HCT116 (cell line): Measurements from ENCODE around the gene SAMHD1. TPM values are rescaled to one million over a fixed set of nuclear protein-coding genes. Genes with fewer than 3 reads are reported as not detected.
A peak's percentile ranks its signal among the peaks of the same experiment; 100 is the strongest.

Source experiments
- ATAC-seq: fragments of 200-7000 bp; cut with Tn5 transposase; 2 replicates; pipeline ENCODE4 v1.9.1; 2020; ENCODE audit warnings: mild to moderate bottlenecking, moderate library complexity
- BruUV-seq: library from RNA; stranded (reverse); fragments of 400-500 nt; replicated peaks from 2 replicates; lab custom pipeline; 2021; lab: Mats Ljungman, UMichigan
- CTCF ChIA-PET: fragments of 300-600 bp; sonication (Branson Sonifier 250); formaldehyde crosslinking; loops from one replicate; lab custom pipeline; 2021; ENCODE audit warnings: antibody characterized with exemption; lab: Charles Lee
- POLR2A ChIA-PET: fragments of 300-600, 350-600 bp; sonication (Branson Sonifier 250); formaldehyde crosslinking; loops from one replicate; lab custom pipeline; 2021; ENCODE audit warnings: antibody characterized with exemption; lab: Charles Lee
- RAD21 ChIA-PET, 2 experiments: fragments of 300-600 bp; sonication (Branson Sonifier 250); formaldehyde crosslinking; loops; one replicate each; lab custom pipeline; 2023; ENCODE audit warnings: low total read pairs in 2 of 2; ENCODE audit not compliant: uncharacterized antibody in 2 of 2, unreplicated experiment in 2 of 2, low non-redundant PET in 1 of 2; lab: Charles Lee
- DNase-seq: peaks from one replicate; pipeline ENCODE4 v3.0.0-alpha.2; 2010; ENCODE audit warnings: low read depth, low spot score
- H2AFZ ChIP-seq: fragments of 200-600 bp; shearing (Covaris generic), sonication (generic); 2 replicates; pipeline ENCODE4 v1.6.1; 2017; ENCODE audit warnings: low read depth, mixed run types, mixed read lengths, antibody characterized with exemption, low read length; ENCODE audit not compliant: poor library complexity, severe bottlenecking
- H3K27ac ChIP-seq: 2 replicates; pipeline ENCODE4 v1.5.1; 2012; ENCODE audit warnings: low read depth, low read length
- H3K27me3 ChIP-seq: fragments of 200-600 bp; sonication (generic); 2 replicates; pipeline ENCODE4 v1.6.1; 2016; ENCODE audit warnings: mixed run types, low read length, mixed read lengths; ENCODE audit not compliant: insufficient read depth
- H3K36me3 ChIP-seq, 2 experiments: fragments of 200-500 bp in 1 of 2; fragments of 200-600 bp in 1 of 2; sonication (Bioruptor generic) in 1 of 2; sonication (generic) in 1 of 2; 2 replicates each; pipeline versions ENCODE4 v1.5.1 to v1.6.1; 2014 to 2016; ENCODE audit warnings: low read length in 2 of 2, inconsistent platforms in 1 of 2, mixed read lengths in 1 of 2, mixed run types in 1 of 2; ENCODE audit not compliant: insufficient read depth in 2 of 2, control insufficient read depth in 1 of 2
- H3K4me1 ChIP-seq, 2 experiments: fragments of 200-600 bp in 1 of 2; sonication (generic) in 1 of 2; 2 replicates each; pipeline versions ENCODE4 v1.5.1 to v1.6.1; 2012 to 2017; ENCODE audit warnings: low read length in 2 of 2, inconsistent platforms in 1 of 2, mild to moderate bottlenecking in 1 of 2, mixed read lengths in 1 of 2, mixed run types in 1 of 2, moderate library complexity in 1 of 2; ENCODE audit not compliant: insufficient read depth in 2 of 2, control insufficient read depth in 1 of 2
- H3K4me2 ChIP-seq: fragments of 200-600 bp; sonication (generic); 2 replicates; pipeline ENCODE4 v1.6.1; 2017; ENCODE audit warnings: mixed run types, low read length, mixed read lengths
- H3K4me3 ChIP-seq, 2 experiments: fragments of 200-600 bp in 1 of 2; sonication (generic) in 1 of 2; replicated peaks in 1 of 2; 2 replicates each; pipeline ENCODE4 v1.5.1; 2011 to 2016; ENCODE audit warnings: low read length in 2 of 2, control low read depth in 1 of 2, low read depth in 1 of 2, mild to moderate bottlenecking in 1 of 2, mixed read lengths in 1 of 2, mixed run types in 1 of 2
- H3K79me2 ChIP-seq: fragments of 200-600 bp; sonication (generic); 2 replicates; pipeline ENCODE4 v1.6.1; 2017; ENCODE audit warnings: mild to moderate bottlenecking, mixed run types, low read length, moderate library complexity, mixed read lengths; ENCODE audit not compliant: insufficient read depth
- H3K9ac ChIP-seq: fragments of 200-600 bp; sonication (generic); 2 replicates; pipeline ENCODE4 v1.6.1; 2016; ENCODE audit warnings: low read length, mixed read lengths
- H3K9me2 ChIP-seq: fragments of 200-600 bp; sonication (generic), shearing (Covaris generic); 2 replicates; pipeline ENCODE4 v1.6.1; 2017; ENCODE audit warnings: mixed run types, mild to moderate bottlenecking, moderate library complexity; ENCODE audit not compliant: insufficient read depth
- H3K9me3 ChIP-seq, 2 experiments: fragments of 200-500 bp in 1 of 2; fragments of 200-600 bp in 1 of 2; sonication (Bioruptor generic) in 1 of 2; sonication (generic) in 1 of 2; 2 replicates each; pipeline ENCODE4 v1.6.1; 2014 to 2017; ENCODE audit warnings: low read length in 2 of 2, mixed read lengths in 2 of 2, inconsistent platforms in 1 of 2, low read depth in 1 of 2, mild to moderate bottlenecking in 1 of 2, mixed run types in 1 of 2, moderate library complexity in 1 of 2; ENCODE audit not compliant: control insufficient read depth in 1 of 2, insufficient read depth in 1 of 2
- H4K20me1 ChIP-seq: fragments of 200-600 bp; sonication (generic), shearing (Covaris generic); 2 replicates; pipeline ENCODE4 v1.6.1; 2017; ENCODE audit warnings: mixed run types, mild to moderate bottlenecking, moderate library complexity; ENCODE audit not compliant: insufficient read depth
- FOSL1 ChIP-seq: IDR thresholded peaks from 2 replicates; pipeline ENCODE4 v1.6.1; 2012; ENCODE audit warnings: low read depth
- POLR2A ChIP-seq: IDR thresholded peaks from 2 replicates; pipeline ENCODE4 v1.7.0; 2011; ENCODE audit warnings: borderline replicate concordance; ENCODE audit not compliant: insufficient read depth, insufficient read length; ENCODE audit errors: extremely low read depth
- POLR2AphosphoS5 ChIP-seq: IDR thresholded peaks from 2 replicates; pipeline ENCODE4 v1.6.1; 2011; ENCODE audit warnings: mild to moderate bottlenecking, low read depth, low read length, moderate library complexity
- RAD21 ChIP-seq: IDR thresholded peaks from 2 replicates; pipeline ENCODE4 v1.6.1; 2012; ENCODE audit warnings: low read depth, mild to moderate bottlenecking
- SIN3A ChIP-seq: IDR thresholded peaks from 2 replicates; pipeline ENCODE4 v1.6.1; 2012; ENCODE audit warnings: low read depth
- SP1 ChIP-seq: IDR thresholded peaks from 2 replicates; pipeline ENCODE4 v1.6.1; 2012; ENCODE audit warnings: low read depth
- SRF ChIP-seq: IDR thresholded peaks from 2 replicates; pipeline ENCODE4 v1.6.1; 2012; ENCODE audit warnings: low read depth
- TCF7L2 ChIP-seq: IDR thresholded peaks from 2 replicates; pipeline ENCODE4 v1.7.0; 2011; ENCODE audit warnings: borderline replicate concordance, inconsistent platforms; ENCODE audit not compliant: insufficient read depth, insufficient read length; ENCODE audit errors: extremely low read depth
- intact Hi-C: fragments of 100-400 bp; cut with micrococcal nuclease; formaldehyde crosslinking; loops from 2 replicates; pipeline ENCODE4 v1.10.0; 2022
- total RNA-seq: library from RNA; stranded (reverse); gene quantifications from one replicate; pipeline ENCODE4 v1.2.1, GENCODE V29; 2021; ENCODE audit not compliant: unreplicated experiment
- TF ChIP-seq, protein P1 (sequence below): IDR thresholded peaks from 2 replicates; pipeline ENCODE4 v1.6.1; 2012; ENCODE audit warnings: low read depth
- TF ChIP-seq, protein P2 (sequence below): IDR thresholded peaks from 2 replicates; pipeline ENCODE4 v1.6.1; 2012

Gene SAMHD1
- total RNA-seq, 1 experiment from 2014 or later: 21.4 TPM

DNA sequence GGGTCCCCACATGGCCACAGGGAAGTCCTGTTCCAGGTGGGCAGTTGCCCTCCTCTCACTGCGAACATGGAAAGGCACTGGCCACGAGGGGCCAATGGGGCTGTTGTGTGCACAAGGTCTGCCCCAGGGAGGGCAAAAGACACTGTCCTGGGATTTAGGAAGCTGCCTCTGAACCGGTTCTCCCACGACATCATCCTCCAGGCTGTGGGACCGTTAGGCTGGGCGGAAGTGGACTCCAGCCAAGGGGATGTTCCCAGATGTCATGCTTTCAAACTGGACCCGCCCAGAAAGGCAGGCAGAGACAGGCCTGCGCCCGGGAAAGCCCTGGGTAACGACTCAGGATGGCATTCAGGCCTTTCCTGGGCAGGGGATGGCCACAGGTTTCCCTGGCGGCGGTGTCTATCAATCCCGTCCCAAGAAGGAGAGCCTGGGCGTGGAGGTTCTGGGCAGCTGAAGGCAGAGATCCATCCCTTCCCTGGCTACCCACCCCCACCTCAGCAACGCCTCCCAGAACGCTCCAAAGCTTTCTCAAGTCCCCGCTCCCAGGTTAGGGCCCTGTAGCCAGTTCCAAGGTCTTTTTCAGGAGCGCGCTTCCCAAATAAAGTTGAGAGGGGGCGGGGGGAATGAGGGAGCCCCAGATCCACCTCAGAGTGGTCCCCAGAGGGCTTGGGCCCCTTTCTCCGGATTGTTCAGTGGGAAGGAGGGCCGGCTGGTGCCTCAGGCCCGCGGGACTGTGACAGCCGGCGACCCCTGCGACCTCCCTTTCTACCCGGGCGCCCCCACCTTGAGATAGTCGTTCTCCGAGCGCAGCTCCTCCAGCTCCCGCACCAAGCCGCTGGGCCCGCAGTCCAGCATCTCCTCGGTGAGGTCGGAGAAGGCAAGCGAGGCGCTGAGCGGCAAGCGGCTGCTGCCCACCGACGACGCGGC, 89.4 kb downstream of the SAMHD1 start:
- peak; percentile 42 for DNase-seq
- POLR2A ChIA-PET: interaction anchor here (1.4 kb wide), 1 partner anchor 26 kb away, joined by 5 read pairs; no protein-coding TSS in a partner anchor
- H3K4me2 ChIP-seq: peak overlapping the region; percentile 91
- H2AFZ ChIP-seq: no peak overlapping the region
- TF ChIP-seq RAD21 (no peak), TCF7L2 (peak; percentile 23), SP1 (no peak), POLR2AphosphoS5 (peak; percentile 44; the same call in 1 of the 2 replicates), FOSL1 (no peak), POLR2A (peak; percentile 67), SIN3A (peak; percentile 83), SRF (no peak)
- TF ChIP-seq, protein P1, sequence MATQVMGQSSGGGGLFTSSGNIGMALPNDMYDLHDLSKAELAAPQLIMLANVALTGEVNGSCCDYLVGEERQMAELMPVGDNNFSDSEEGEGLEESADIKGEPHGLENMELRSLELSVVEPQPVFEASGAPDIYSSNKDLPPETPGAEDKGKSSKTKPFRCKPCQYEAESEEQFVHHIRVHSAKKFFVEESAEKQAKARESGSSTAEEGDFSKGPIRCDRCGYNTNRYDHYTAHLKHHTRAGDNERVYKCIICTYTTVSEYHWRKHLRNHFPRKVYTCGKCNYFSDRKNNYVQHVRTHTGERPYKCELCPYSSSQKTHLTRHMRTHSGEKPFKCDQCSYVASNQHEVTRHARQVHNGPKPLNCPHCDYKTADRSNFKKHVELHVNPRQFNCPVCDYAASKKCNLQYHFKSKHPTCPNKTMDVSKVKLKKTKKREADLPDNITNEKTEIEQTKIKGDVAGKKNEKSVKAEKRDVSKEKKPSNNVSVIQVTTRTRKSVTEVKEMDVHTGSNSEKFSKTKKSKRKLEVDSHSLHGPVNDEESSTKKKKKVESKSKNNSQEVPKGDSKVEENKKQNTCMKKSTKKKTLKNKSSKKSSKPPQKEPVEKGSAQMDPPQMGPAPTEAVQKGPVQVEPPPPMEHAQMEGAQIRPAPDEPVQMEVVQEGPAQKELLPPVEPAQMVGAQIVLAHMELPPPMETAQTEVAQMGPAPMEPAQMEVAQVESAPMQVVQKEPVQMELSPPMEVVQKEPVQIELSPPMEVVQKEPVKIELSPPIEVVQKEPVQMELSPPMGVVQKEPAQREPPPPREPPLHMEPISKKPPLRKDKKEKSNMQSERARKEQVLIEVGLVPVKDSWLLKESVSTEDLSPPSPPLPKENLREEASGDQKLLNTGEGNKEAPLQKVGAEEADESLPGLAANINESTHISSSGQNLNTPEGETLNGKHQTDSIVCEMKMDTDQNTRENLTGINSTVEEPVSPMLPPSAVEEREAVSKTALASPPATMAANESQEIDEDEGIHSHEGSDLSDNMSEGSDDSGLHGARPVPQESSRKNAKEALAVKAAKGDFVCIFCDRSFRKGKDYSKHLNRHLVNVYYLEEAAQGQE: no peak
- TF ChIP-seq, protein P2, sequence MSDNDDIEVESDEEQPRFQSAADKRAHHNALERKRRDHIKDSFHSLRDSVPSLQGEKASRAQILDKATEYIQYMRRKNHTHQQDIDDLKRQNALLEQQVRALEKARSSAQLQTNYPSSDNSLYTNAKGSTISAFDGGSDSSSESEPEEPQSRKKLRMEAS: peak; percentile 52; the same call in 1 of the 2 replicates
- TF ChIP-seq, all 23 proteins: peak for 5
- Histone ChIP-seq H3K4me3 (peak overlapping the region; percentile 47 to 62), H3K79me2 (peaks cover 31% of the 10 kb centered on the region; the same call in 1 of the 2 replicates), H3K4me1 (peaks cover 16 to 44% of the 10 kb centered on the region in 2 experiments), H4K20me1 (no peaks in the 10 kb centered on the region), H3K9me2 (no peaks in the 10 kb centered on the region), H3K9ac (peak overlapping the region; percentile 61), H3K36me3 (no peaks in the 10 kb centered on the region), H3K9me3 (no peaks in the 10 kb centered on the region), H3K27me3 (no peaks in the 10 kb centered on the region), H3K27ac (peak overlapping the region; percentile 85)
- ChIA-PET CTCF (no interaction called here), RAD21 (no interaction called here)
- peak; percentile 40 for ATAC-seq
- BruUV-seq: TSS peak; percentile 39
- intact Hi-C loops: no loop called here
